K562 (cell line): ENCODE data around the gene PRL. TPM values are rescaled to one million over a fixed set of nuclear protein-coding genes. Genes with fewer than 3 reads are reported as not detected.

ENCODE experiments used
- ATAC-seq: fragments of 200-7000 bp; cut with Tn5 transposase; 3 replicates; pipeline ENCODE4 v1.9.1; 2020; ENCODE audit warnings: moderate library complexity
- BruUV-seq: library from RNA; stranded (reverse); fragments of 400-500 nt; replicated peaks from 2 replicates; lab custom pipeline; 2021; lab: Mats Ljungman, UMichigan
- CTCF ChIA-PET: fragments of 300-600 bp; formaldehyde crosslinking; extraction: SDS; loops from one replicate; lab custom pipeline; 2021; ENCODE audit warnings: low intra/inter-chr PET ratio; lab: Yijun Ruan, JAX
- POLR2A ChIA-PET: fragments of 300-600, 350-650 bp; sonication (Branson Sonifier 250); formaldehyde crosslinking; extraction: SDS; loops from one replicate; lab custom pipeline; 2021; ENCODE audit warnings: antibody characterized with exemption, inconsistent platforms; lab: Yijun Ruan, JAX
- DNase-seq, 4 experiments: peaks; one replicate each; pipeline versions ENCODE4 v3.0.0 to v3.0.0-alpha.2; 2011 to 2018; ENCODE audit warnings: low spot score in 3 of 4, mixed read lengths in 3 of 4; ENCODE audit errors: extremely low read depth in 1 of 4
- FAIRE-seq: peaks from 2 replicates; lab custom pipeline; 2011; peaks lifted over from hg19 to GRCh38; lab: Jason Lieb, UNC
- H2AFZ ChIP-seq: 2 replicates; pipeline ENCODE4 v1.6.0; 2011; ENCODE audit warnings: low read depth, low read length, control low read depth, inconsistent platforms
- H3K27ac ChIP-seq: fragments of 200-600 bp; 3 replicates; pipeline ENCODE4 v1.8.0; 2011; ENCODE audit warnings: low read depth, mild to moderate bottlenecking, control low read depth, inconsistent platforms, low read length, moderate library complexity, mixed read lengths; ENCODE audit errors: extremely low read depth
- H3K27me3 ChIP-seq, 2 experiments: fragments of 300-600 bp in 1 of 2; 2 replicates in 1 of 2; 3 replicates in 1 of 2; pipeline versions ENCODE4 v1.6.0 to v1.8.0; 2011; ENCODE audit warnings: inconsistent platforms in 2 of 2, low read length in 2 of 2, mild to moderate bottlenecking in 1 of 2, mixed read lengths in 1 of 2, moderate library complexity in 1 of 2; ENCODE audit not compliant: control insufficient read depth in 2 of 2, insufficient read depth in 2 of 2
- H3K36me3 ChIP-seq: fragments of 300-600 bp; 3 replicates; pipeline ENCODE4 v1.8.0; 2011; ENCODE audit warnings: mild to moderate bottlenecking, low read length, inconsistent platforms; ENCODE audit not compliant: control insufficient read depth, insufficient read depth
- H3K4me1 ChIP-seq, 2 experiments: fragments of 200-600 bp in 1 of 2; replicated peaks in 1 of 2; 2 replicates in 1 of 2; 3 replicates in 1 of 2; pipeline versions ENCODE4 v1.5.1 to v1.8.0; 2011; ENCODE audit warnings: inconsistent platforms in 2 of 2, low read length in 2 of 2, mild to moderate bottlenecking in 1 of 2, mixed read lengths in 1 of 2, moderate library complexity in 1 of 2; ENCODE audit not compliant: control insufficient read depth in 2 of 2, insufficient read depth in 2 of 2
- H3K4me2 ChIP-seq: 2 replicates; pipeline ENCODE4 v1.6.1; 2011; ENCODE audit warnings: low read length, control low read depth, inconsistent platforms, mixed read lengths; ENCODE audit not compliant: insufficient read depth
- H3K4me3 ChIP-seq: fragments of 200-600 bp; sonication (generic), shearing (Covaris generic); 2 replicates; pipeline ENCODE4 v1.5.1; 2016; ENCODE audit warnings: control low read depth, inconsistent platforms
- H3K79me2 ChIP-seq: fragments of 200-600 bp; 3 replicates; pipeline ENCODE4 v1.8.0; 2011; ENCODE audit warnings: low read length, inconsistent platforms; ENCODE audit not compliant: control insufficient read depth, insufficient read depth
- H3K9ac ChIP-seq, 2 experiments: 2 replicates each; pipeline versions ENCODE4 v1.6.0 to v1.6.1; 2011; ENCODE audit warnings: low read depth in 2 of 2, low read length in 2 of 2, control low read depth in 1 of 2, inconsistent platforms in 1 of 2, mild to moderate bottlenecking in 1 of 2, mixed read lengths in 1 of 2; ENCODE audit not compliant: insufficient read depth in 1 of 2
- H3K9me1 ChIP-seq: one replicate; pipeline ENCODE4 v1.6.0; 2011; ENCODE audit warnings: inconsistent platforms, mild to moderate bottlenecking, low read length, moderate library complexity; ENCODE audit not compliant: control insufficient read depth, insufficient read depth
- H3K9me3 ChIP-seq: replicated peaks from 2 replicates; pipeline ENCODE4 v1.5.1; 2011; ENCODE audit warnings: low read depth, low read length, inconsistent platforms; ENCODE audit not compliant: control insufficient read depth, insufficient read depth
- H4K20me1 ChIP-seq: replicated peaks from 2 replicates; pipeline ENCODE4 v1.6.1; 2011; ENCODE audit warnings: low read length, inconsistent platforms, mixed read lengths; ENCODE audit not compliant: control insufficient read depth, insufficient read depth
- CREM ChIP-seq: IDR thresholded peaks from 2 replicates; pipeline ENCODE4 v1.6.1; 2014; ENCODE audit warnings: antibody characterized with exemption, low read depth
- MTA2 ChIP-seq: fragments of 450-650 bp; IDR thresholded peaks from 2 replicates; pipeline ENCODE4 v1.6.1; 2016; ENCODE audit warnings: low read depth
- PTTG1 ChIP-seq: fragments of 450-650 bp; IDR thresholded peaks from 2 replicates; pipeline ENCODE4 v1.6.1; 2016; ENCODE audit warnings: low read depth, mild to moderate bottlenecking, missing genetic modification characterization, missing compliant biosample characterization
- RFX1 ChIP-seq: fragments of 450-650 bp; IDR thresholded peaks from 2 replicates; pipeline ENCODE4 v1.6.1; 2016; ENCODE audit warnings: mild to moderate bottlenecking, moderate library complexity
- TRIM24 ChIP-seq, 2 experiments: fragments of 450-650 bp; IDR thresholded peaks; 2 replicates each; pipeline ENCODE4 v1.6.1; 2016
- WGBS: fragments of 100-300 bp; shearing (Covaris generic); methylation state at CpG from one replicate; pipeline ENCODE4 v1.1.6; 2016; ENCODE audit warnings: low coverage, mixed read lengths; ENCODE audit not compliant: insufficient coverage; ENCODE audit errors: missing lambda C conversion rate; 5-methylcytosine and 5-hydroxymethylcytosine counted together
- in situ Hi-C: fragments of 300-500 bp; cut with MboI; formaldehyde crosslinking; loops from 4 replicates; pipeline ENCODE4 v1.15.0; 2018; ENCODE audit warnings: inconsistent platforms, mixed read lengths
- intact Hi-C: fragments of 100-400 bp; cut with micrococcal nuclease; formaldehyde crosslinking; loops from 2 replicates; pipeline ENCODE4 v1.14.2; 2022
- polyA plus RNA-seq, 8 experiments: library from polyadenylated mRNA; depleted of rRNA in 4 of 8; stranded (reverse) in 5 of 8; unstranded in 3 of 8; fragments of >200 nt; fragmentation: Nextera tagmentation in 2 of 8; fragmentation: Illumina TruSeq in 1 of 8; extraction: Ambion mirVana in 2 of 8; extraction: Trizol in 1 of 8; gene quantifications; 2 replicates each; pipeline versions ENCODE4 v1.2.1 to v1.2.3, GENCODE V29; 2011 to 2014; ENCODE audit warnings: inconsistent platforms in 1 of 8, missing spikeins in 1 of 8
- total RNA-seq, 7 experiments: library from RNA; depleted of rRNA in 6 of 7; stranded (reverse); fragments of >200 nt in 6 of 7; fragmentation: Illumina TruSeq in 2 of 7; extraction: Trizol in 2 of 7; gene quantifications; 2 replicates each; pipeline versions ENCODE4 v1.2.1 to v1.2.3, GENCODE V29; 2011 to 2021; ENCODE audit warnings: low replicate concordance in 1 of 7

Gene PRL
- total and polyA plus RNA-seq, 9 of the 15 experiments (the other 6 are each of a cell fraction or from before 2014, with no cell fraction given) = not detected

DNA sequence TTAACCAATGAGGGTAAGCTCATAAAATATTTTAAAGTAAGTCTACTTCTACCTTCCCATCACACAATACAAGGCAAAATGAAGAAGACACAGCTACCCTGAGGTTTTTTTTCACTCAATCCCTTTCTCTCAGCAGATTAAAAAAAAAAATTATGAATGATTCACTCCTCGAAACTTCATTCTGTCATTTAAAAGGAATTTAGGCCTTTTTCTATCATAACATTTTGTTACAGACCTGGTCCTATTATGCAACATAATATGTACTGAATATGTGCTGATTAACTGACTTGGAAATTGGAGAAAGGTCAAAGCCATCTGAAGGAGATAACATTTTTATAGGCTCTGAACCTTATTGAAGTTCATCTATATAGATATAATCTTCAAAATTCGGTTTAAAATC is 45.5 kb downstream of the PRL start:
- no peaks in the 10 kb centered on the region for H3K36me3 ChIP-seq
- no peaks in the 10 kb centered on the region for H3K9me1 ChIP-seq
- no peak overlapping the region for H2AFZ ChIP-seq
- intact Hi-C loops (no loop called here), in situ Hi-C loops (no loop called here)
- no peaks in the 10 kb centered on the region for H3K27me3 ChIP-seq
- no peaks in the 10 kb centered on the region for H3K9me3 ChIP-seq
- H3K4me3 ChIP-seq = no peak overlapping the region
- ChIA-PET POLR2A (no interaction called here), CTCF (no interaction called here)
- H3K27ac ChIP-seq = no peak overlapping the region
- TF ChIP-seq MTA2 (no peak), CREM (no peak)
- H3K4me2 ChIP-seq = no peak overlapping the region
- no peaks in the 10 kb centered on the region for H3K4me1 ChIP-seq
- H4K20me1 ChIP-seq = no peaks in the 10 kb centered on the region
- FAIRE-seq (no peak), DNase-seq (no peak), ATAC-seq (no peak)
- no TSS peak for BruUV-seq
- no peak overlapping the region for H3K9ac ChIP-seq
- WGBS = 0% methylated on average over 2 of the region's 2 CpGs
- H3K79me2 ChIP-seq = no peaks in the 10 kb centered on the region

DNA sequence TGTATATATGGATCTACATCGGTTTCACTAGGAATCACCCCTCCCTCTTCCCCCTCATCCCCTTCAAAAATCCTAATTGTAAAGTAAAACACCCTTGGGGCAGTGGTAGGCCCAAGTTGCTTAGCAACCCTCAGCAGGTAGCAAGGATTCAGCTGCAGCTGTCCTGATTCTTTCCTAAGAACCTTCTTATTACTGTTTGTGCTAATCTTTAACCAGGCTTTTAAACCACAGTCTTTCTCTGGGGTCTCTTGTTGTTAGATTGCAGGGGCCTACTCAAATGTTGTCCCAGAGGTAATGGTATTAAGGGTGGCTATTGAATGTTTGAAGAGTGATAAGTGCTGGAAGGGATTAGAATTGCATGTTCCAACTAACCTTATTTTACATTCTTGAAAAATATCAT is 46.4 kb downstream of the PRL start:
- BruUV-seq = no TSS peak
- Histone ChIP-seq H3K4me2 (no peak overlapping the region), H3K27me3 (no peaks in the 10 kb centered on the region), H3K4me1 (no peaks in the 10 kb centered on the region)
- WGBS = 0% methylated on average over 1 of the region's 1 CpG
- in situ Hi-C loops = no loop called here
- TF ChIP-seq PTTG1 (tag) (no peak), TRIM24 (IDR thresholded peaks at IDR 0.05) (no peak), RFX1 (0 out of 2 replicates have a peak, but pooled peaks have one; percentile 12)
- TF ChIP-seq, all 486 proteins: peak for 1
- DNase-seq (no peak), ATAC-seq (no peak), FAIRE-seq (no peak)
- no peaks in the 10 kb centered on the region for H3K9me1 ChIP-seq
- no peak overlapping the region for H2AFZ ChIP-seq
- no peaks in the 10 kb centered on the region for H4K20me1 ChIP-seq
- no peaks in the 10 kb centered on the region for H3K79me2 ChIP-seq
- intact Hi-C loops = no loop called here
- no peaks in the 10 kb centered on the region for H3K36me3 ChIP-seq
- no peak overlapping the region for H3K27ac ChIP-seq
- ChIA-PET POLR2A (no interaction called here), CTCF (no interaction called here)
- H3K9me3 ChIP-seq = no peaks in the 10 kb centered on the region
- no peak overlapping the region for H3K4me3 ChIP-seq
- no peak overlapping the region for H3K9ac ChIP-seq
